Transverse colon (tissue), 4 donors: ENCODE data around the gene FZD2. TPM values are rescaled to one million over a fixed set of nuclear protein-coding genes. Genes with fewer than 3 reads are reported as not detected.

ENCODE experiments used
- DNase-seq: peaks from one replicate; pipeline ENCODE4 v3.0.0-alpha.2; 2019
- H3K27ac ChIP-seq, 4 donors: fragments of 200-600 bp; sonication (generic); 2 replicates each; pipeline ENCODE4 v1.5.1; 2016 to 2018; ENCODE audit warnings: inconsistent platforms in 4 of 4
- H3K27me3 ChIP-seq: fragments of 200-600 bp; sonication (generic); 2 replicates; pipeline ENCODE4 v1.5.1; 2017; ENCODE audit warnings: inconsistent platforms
- H3K36me3 ChIP-seq, 4 donors: fragments of 200-600 bp; sonication (generic); 2 replicates each; pipeline ENCODE4 v1.5.1; 2017 to 2019; ENCODE audit warnings: inconsistent platforms in 4 of 4
- H3K4me1 ChIP-seq, 4 donors: fragments of 200-600 bp; sonication (generic); 2 replicates each; pipeline ENCODE4 v1.5.1; 2017 to 2020; ENCODE audit warnings: inconsistent platforms in 4 of 4
- H3K4me3 ChIP-seq, 4 donors: fragments of 200-600 bp; sonication (generic); 1 replicate in 1 of 4; 2 replicates in 3 of 4; pipeline versions ENCODE4 v1.5.1 to v1.6.1; 2017 to 2019; ENCODE audit warnings: inconsistent platforms in 4 of 4
- H3K9me3 ChIP-seq, 2 donors: fragments of 200-600 bp; sonication (generic); 2 replicates each; pipeline ENCODE4 v1.5.1; 2017 to 2019; ENCODE audit warnings: inconsistent platforms in 2 of 2
- CTCF ChIP-seq, 5 experiments: fragments of 200-600 bp in 3 of 5; fragments of 450-650 bp in 2 of 5; sonication (generic) in 3 of 5; IDR thresholded peaks; 1 replicate in 2 of 5; 2 replicates in 3 of 5; pipeline ENCODE4 v1.5.1; 2016 to 2017; ENCODE audit warnings: antibody characterized with exemption in 5 of 5, inconsistent platforms in 3 of 5, mild to moderate bottlenecking in 2 of 5, moderate library complexity in 1 of 5
- EP300 ChIP-seq: sonication (generic); formaldehyde crosslinking; IDR thresholded peaks from one replicate; pipeline ENCODE4 v1.6.1; 2017; ENCODE audit warnings: antibody characterized with exemption, low read depth
- POLR2A ChIP-seq: fragments of 450-650 bp; IDR thresholded peaks from one replicate; pipeline ENCODE4 v1.6.1; 2016; ENCODE audit warnings: antibody characterized with exemption, mild to moderate bottlenecking, moderate library complexity
- POLR2AphosphoS5 ChIP-seq, 3 donors: sonication (generic); formaldehyde crosslinking; IDR thresholded peaks; one replicate each; pipeline ENCODE4 v1.6.1; 2016; ENCODE audit warnings: antibody characterized with exemption in 3 of 3
- WGBS, 2 donors: methylation state at CpG; one replicate each; pipeline ENCODE4 v1.1.5; 2018; ENCODE audit warnings: low coverage in 1 of 2; 5-methylcytosine and 5-hydroxymethylcytosine counted together
- in situ Hi-C, 4 donors: fragments of 200-750 bp; cut with MboI; loops; one replicate each; pipeline versions ENCODE4 v1.15.0 to v1.15.1; 2017; ENCODE audit warnings: low sequenced_read_pairs in 3 of 4, low pct_ligation_motif_present in 1 of 4, low pct_unique_long_range_greater_than_20kb in 1 of 4
- intact Hi-C: fragments of 100-400 bp; cut with DNase I; formaldehyde crosslinking; loops from one replicate; pipeline ENCODE4 v1.15.1; 2023; ENCODE audit warnings: low total_unique reads
- total RNA-seq, 4 donors: library from RNA; depleted of rRNA; stranded (reverse); fragments of >200 nt; gene quantifications; one replicate each; pipeline ENCODE4 v1.1.0, GENCODE V29; 2016

The FZD2 gene
- total RNA-seq, 4 donors from 2014 or later, result 0.41 to 1.3 TPM; not detected in 2

GRCh38 chr17:44548376-44549230 lies 8.7 kb upstream of the FZD2 start:
- Histone ChIP-seq H3K4me3 (no peak overlapping the region), H3K9me3 (no peaks in the 10 kb centered on the region), H3K27ac (peak overlapping the region in 1 of 4 donors; percentile 53), H3K4me1 (no peaks in the 10 kb centered on the region), H3K27me3 (peaks cover 3% of the 10 kb centered on the region), H3K36me3 (no peaks in the 10 kb centered on the region)
- DNase-seq, result no peak
- no peak for TF ChIP-seq EP300
- no peak for TF ChIP-seq POLR2AphosphoS5 (IDR thresholded peaks at IDR 0.05)
- in situ Hi-C loops (loop anchor here in 3 of 4 donors (25.0 kb wide), 1 partner anchor 89 kb away; no protein-coding TSS in a partner anchor), intact Hi-C loops (no loop called here)
- WGBS, 2 donors, result 58 to 87% methylated on average over 3 of the region's 3 CpGs

- Histone ChIP-seq H3K36me3 (no peaks in the 10 kb centered on the region), H3K9me3 (no peaks in the 10 kb centered on the region), H3K4me3 (no peak overlapping the region), H3K27me3 (peaks cover under 1% of the 10 kb centered on the region), H3K4me1 (no peaks in the 10 kb centered on the region), H3K27ac (no peak overlapping the region)
- no peak for DNase-seq
- no peak for TF ChIP-seq EP300
- no peak for TF ChIP-seq POLR2A
- TF ChIP-seq POLR2AphosphoS5 (IDR thresholded peaks at IDR 0.05), result no peak
- no peak for TF ChIP-seq CTCF (IDR thresholded peaks at IDR 0.05)
- intact Hi-C loops, result no loop called here
- 67 to 77% methylated on average over 3 to 6 of the region's 6 CpGs for WGBS, 2 donors
- in situ Hi-C loops, result loop anchor here in 3 of 4 donors (25.0 kb wide), 1 partner anchor 88 kb away; no protein-coding TSS in a partner anchor
These were observed 7.6 kb upstream of the FZD2 start for GRCh38 chr17:44549686-44550085.

GRCh38 chr17:44552361-44552760 lies 4.9 kb upstream of the FZD2 start:
- intact Hi-C loops (no loop called here), in situ Hi-C loops (no loop called here)
- Histone ChIP-seq H3K9me3 (no peaks in the 10 kb centered on the region), H3K4me1 (peaks cover 0 to 17% (median 4%) of the 10 kb centered on the region in 4 donors), H3K27me3 (peaks cover 27% of the 10 kb centered on the region), H3K36me3 (no peaks in the 10 kb centered on the region), H3K4me3 (no peak overlapping the region), H3K27ac (no peak overlapping the region)
- peak; percentile 58 for DNase-seq
- TF ChIP-seq POLR2A, result no peak
- TF ChIP-seq POLR2AphosphoS5 (IDR thresholded peaks at IDR 0.05), result no peak
- TF ChIP-seq EP300, result no peak
- no peak for TF ChIP-seq CTCF (IDR thresholded peaks at IDR 0.05)
- WGBS, 2 donors, result 43% methylated on average over 7 to 9 of the region's 9 CpGs

GRCh38 chr17:44555099-44555498 lies 2.2 kb upstream of the FZD2 start:
- intact Hi-C loops, result no loop called here
- Histone ChIP-seq H3K27ac (no peak overlapping the region), H3K4me3 (no peak overlapping the region), H3K27me3 (peaks cover 54% of the 10 kb centered on the region), H3K36me3 (no peaks in the 10 kb centered on the region), H3K9me3 (no peaks in the 10 kb centered on the region), H3K4me1 (peaks cover 0 to 35% (median 7%) of the 10 kb centered on the region in 4 donors)
- in situ Hi-C loops, result no loop called here
- TF ChIP-seq CTCF (IDR thresholded peaks at IDR 0.05) (no peak), POLR2AphosphoS5 (IDR thresholded peaks at IDR 0.05) (no peak)
- 65% methylated on average over 5 of the region's 5 CpGs; no CpG with 5 or more reads in 1 of the 2 donors for WGBS, 2 donors
- DNase-seq, result no peak
